ENCODE data around the gene TEX51.

TEX51 gene

GRCh38 chr2:126850940-126851339, 47.8 kb upstream of the TEX51 start:
- TF ChIP-seq CEBPB (IDR thresholded peaks at IDR 0.05), result no peak
- no peak for TF ChIP-seq REST (IDR thresholded peaks at IDR 0.05; ENCODE audit: low read depth)
- no peak for TF ChIP-seq FOXM1 (IDR thresholded peaks at IDR 0.05; ENCODE audit: borderline replicate concordance, low read depth)
- TF ChIP-seq TCF12 (IDR thresholded peaks at IDR 0.05; ENCODE audit: low read depth), result no peak
- no peak for TF ChIP-seq TEAD4 (IDR thresholded peaks at IDR 0.05)
- no peak for TF ChIP-seq ZBTB7A (IDR thresholded peaks at IDR 0.05; ENCODE audit: low read depth)
- TF ChIP-seq TAF1 (IDR thresholded peaks at IDR 0.05; ENCODE audit: low read depth), result no peak
- TF ChIP-seq YY1 (IDR thresholded peaks at IDR 0.05; ENCODE audit: low read depth), result no peak
- no peak for TF ChIP-seq MAX (IDR thresholded peaks at IDR 0.05)
- no peak for TF ChIP-seq RAD21 (IDR thresholded peaks at IDR 0.05; ENCODE audit: low read depth)
- TF ChIP-seq CREB1 (IDR thresholded peaks at IDR 0.05; ENCODE audit: low read depth), result no peak

- TF ChIP-seq MAX (IDR thresholded peaks at IDR 0.05) (no peak), REST (IDR thresholded peaks at IDR 0.05; ENCODE audit: low read depth) (no peak), NFIC (IDR thresholded peaks at IDR 0.05) (no peak)
Measured at GRCh38 chr2:126851756-126852155, 46.9 kb upstream of the TEX51 start.

GRCh38 chr2:126852361-126852760, 46.3 kb upstream of the TEX51 start:
- TF ChIP-seq NFIC (IDR thresholded peaks at IDR 0.05), result no peak
- no peak for TF ChIP-seq REST (IDR thresholded peaks at IDR 0.05; ENCODE audit: low read depth)
- TF ChIP-seq CREB1 (IDR thresholded peaks at IDR 0.05; ENCODE audit: low read depth), result no peak
- no peak for TF ChIP-seq EGR1 (IDR thresholded peaks at IDR 0.05)
- TF ChIP-seq USF1 (IDR thresholded peaks at IDR 0.05), result no peak
- no peak for TF ChIP-seq TEAD4 (IDR thresholded peaks at IDR 0.05)
- TF ChIP-seq YY1 (IDR thresholded peaks at IDR 0.05; ENCODE audit: low read depth), result no peak
- no peak for TF ChIP-seq TAF1 (IDR thresholded peaks at IDR 0.05; ENCODE audit: low read depth)
- TF ChIP-seq MAX (IDR thresholded peaks at IDR 0.05), result no peak
- TF ChIP-seq RAD21 (IDR thresholded peaks at IDR 0.05; ENCODE audit: low read depth), result no peak
- TF ChIP-seq CEBPB (IDR thresholded peaks at IDR 0.05), result no peak
- TF ChIP-seq EP300 (IDR thresholded peaks at IDR 0.05; ENCODE audit: borderline replicate concordance), result no peak
- TF ChIP-seq ZBTB7A (IDR thresholded peaks at IDR 0.05; ENCODE audit: low read depth), result no peak
- TF ChIP-seq FOXM1 (IDR thresholded peaks at IDR 0.05; ENCODE audit: borderline replicate concordance, low read depth), result no peak
- TF ChIP-seq TCF12 (IDR thresholded peaks at IDR 0.05; ENCODE audit: low read depth), result no peak

GRCh38 chr2:126855606-126856005, 43.1 kb upstream of the TEX51 start:
- TF ChIP-seq EP300 (IDR thresholded peaks at IDR 0.05; ENCODE audit: borderline replicate concordance) (no peak), NFIC (IDR thresholded peaks at IDR 0.05) (no peak), RAD21 (IDR thresholded peaks at IDR 0.05; ENCODE audit: low read depth) (no peak), TCF12 (IDR thresholded peaks at IDR 0.05; ENCODE audit: low read depth) (no peak)

- TF ChIP-seq MAX (IDR thresholded peaks at IDR 0.05) (no peak), YY1 (IDR thresholded peaks at IDR 0.05; ENCODE audit: low read depth) (no peak), NFIC (IDR thresholded peaks at IDR 0.05) (no peak), ZBTB7A (IDR thresholded peaks at IDR 0.05; ENCODE audit: low read depth) (no peak)
Measured at GRCh38 chr2:126856403-126856802, 42.3 kb upstream of the TEX51 start.
